Thyroid gland (tissue), 4 donors: Measurements from ENCODE around the gene CATSPER1.

ENCODE experiments used
- POLR2A ChIP-seq, 2 donors: fragments of 450-650 bp; IDR thresholded peaks; one replicate each; pipeline ENCODE4 v1.6.1; 2017; ENCODE audit warnings: antibody characterized with exemption in 2 of 2, mild to moderate bottlenecking in 2 of 2, moderate library complexity in 1 of 2
- TF ChIP-seq, protein P1 (sequence below), 6 experiments: fragments of 200-600 bp in 3 of 6; fragments of 450-650 bp in 3 of 6; sonication (generic) in 3 of 6; IDR thresholded peaks; one replicate each; pipeline ENCODE4 v1.5.1; 2016 to 2019; ENCODE audit warnings: antibody characterized with exemption in 6 of 6, mild to moderate bottlenecking in 2 of 6, inconsistent platforms in 1 of 6, moderate library complexity in 1 of 6

GRCh38 chr11:66008468-66009101, 17.7 kb downstream of the CATSPER1 start:
- TF ChIP-seq, protein P1, sequence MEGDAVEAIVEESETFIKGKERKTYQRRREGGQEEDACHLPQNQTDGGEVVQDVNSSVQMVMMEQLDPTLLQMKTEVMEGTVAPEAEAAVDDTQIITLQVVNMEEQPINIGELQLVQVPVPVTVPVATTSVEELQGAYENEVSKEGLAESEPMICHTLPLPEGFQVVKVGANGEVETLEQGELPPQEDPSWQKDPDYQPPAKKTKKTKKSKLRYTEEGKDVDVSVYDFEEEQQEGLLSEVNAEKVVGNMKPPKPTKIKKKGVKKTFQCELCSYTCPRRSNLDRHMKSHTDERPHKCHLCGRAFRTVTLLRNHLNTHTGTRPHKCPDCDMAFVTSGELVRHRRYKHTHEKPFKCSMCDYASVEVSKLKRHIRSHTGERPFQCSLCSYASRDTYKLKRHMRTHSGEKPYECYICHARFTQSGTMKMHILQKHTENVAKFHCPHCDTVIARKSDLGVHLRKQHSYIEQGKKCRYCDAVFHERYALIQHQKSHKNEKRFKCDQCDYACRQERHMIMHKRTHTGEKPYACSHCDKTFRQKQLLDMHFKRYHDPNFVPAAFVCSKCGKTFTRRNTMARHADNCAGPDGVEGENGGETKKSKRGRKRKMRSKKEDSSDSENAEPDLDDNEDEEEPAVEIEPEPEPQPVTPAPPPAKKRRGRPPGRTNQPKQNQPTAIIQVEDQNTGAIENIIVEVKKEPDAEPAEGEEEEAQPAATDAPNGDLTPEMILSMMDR (IDR thresholded peaks at IDR 0.05) = no peak
- TF ChIP-seq POLR2A (IDR thresholded peaks at IDR 0.05) = no peak
